Upper lobe of right lung (tissue), 1 donor: Measurements from ENCODE around the gene KANK2. TPM values are rescaled to one million over a fixed set of nuclear protein-coding genes. Genes with fewer than 3 reads are reported as not detected.
"Not testable (repeated sequence)": the region's sequence is repeated elsewhere in the genome, so short reads cannot be mapped to it uniquely, and the experiment has no call there.

Experiments
- ATAC-seq: fragments of 200-7000 bp; cut with Tn5 transposase; one replicate; pipeline ENCODE4 v1.9.1; 2020; ENCODE audit warnings: mild to moderate bottlenecking, moderate library complexity
- DNase-seq: peaks from one replicate; pipeline ENCODE4 v3.0.0-alpha.2; 2020
- H3K27ac ChIP-seq: fragments of 200-600 bp; one replicate; pipeline ENCODE4 v1.8.0; 2022
- H3K27me3 ChIP-seq: fragments of 200-600 bp; one replicate; pipeline ENCODE4 v1.8.0; 2022; ENCODE audit warnings: mild to moderate bottlenecking
- H3K36me3 ChIP-seq: fragments of 200-600 bp; one replicate; pipeline ENCODE4 v1.8.0; 2022
- H3K4me1 ChIP-seq: fragments of 200-600 bp; one replicate; pipeline ENCODE4 v1.8.0; 2022
- H3K4me3 ChIP-seq: fragments of 200-600 bp; one replicate; pipeline ENCODE4 v1.8.0; 2022; ENCODE audit warnings: mild to moderate bottlenecking
- H3K9me3 ChIP-seq: fragments of 200-600 bp; one replicate; pipeline ENCODE4 v1.8.0; 2022
- intact Hi-C: fragments of 100-400 bp; cut with DNase I; formaldehyde crosslinking; loops from one replicate; pipeline ENCODE4 v1.11.0; 2022
- total RNA-seq: library from RNA; stranded (reverse); fragmentation: NEBNext Ultra II Directional; extraction: Animal tissue kit (Norgen Biotek cat#: 25700); gene quantifications from one replicate; pipeline ENCODE4 v1.2.1, GENCODE V29; 2021
- TF ChIP-seq, protein P1 (sequence below): fragments of 200-600 bp; IDR thresholded peaks from one replicate; pipeline ENCODE4 v1.8.0; 2022; ENCODE audit warnings: antibody characterized with exemption
- donor health status: DM: no; HTN: yes; CAD: no; lungs with severe emphysema.

Gene KANK2
- total RNA-seq, 1 donor from 2014 or later, result 268 TPM

DNA sequence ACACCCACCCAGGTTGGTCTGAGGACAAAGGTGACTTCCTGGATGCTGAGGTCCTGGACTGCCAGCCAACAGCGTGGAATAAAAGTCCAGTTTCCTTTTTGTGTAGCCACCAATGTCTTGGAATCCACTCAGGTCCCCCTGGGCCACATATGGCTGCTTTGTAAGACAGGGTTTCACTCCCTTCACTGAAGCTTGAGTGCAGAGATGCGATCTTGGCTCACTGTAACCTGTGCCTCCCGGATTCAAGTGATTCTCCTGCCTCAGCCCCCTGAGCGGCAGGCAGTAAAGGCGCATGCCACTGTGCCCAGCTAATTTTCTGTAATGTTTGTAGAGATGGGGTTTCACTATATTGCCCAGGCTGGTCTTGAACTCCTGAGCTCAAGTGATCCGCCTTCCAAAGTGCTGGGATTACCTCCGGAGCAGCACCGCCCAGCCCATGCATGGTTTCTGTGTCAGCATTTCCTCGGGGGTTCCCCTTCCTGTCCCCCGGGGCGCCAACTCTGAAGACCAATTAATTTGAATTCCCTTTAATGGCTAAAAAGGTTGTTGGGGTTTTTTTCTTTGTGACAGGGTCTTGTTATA, 17.5 kb downstream of the KANK2 start:
- Histone ChIP-seq H3K4me3 (no peak overlapping the region), H3K27ac (peak overlapping the region; percentile 24), H3K36me3 (peaks cover 63% of the 10 kb centered on the region), H3K9me3 (no peaks in the 10 kb centered on the region), H3K4me1 (peaks cover 8% of the 10 kb centered on the region), H3K27me3 (no peaks in the 10 kb centered on the region)
- TF ChIP-seq, protein P1, sequence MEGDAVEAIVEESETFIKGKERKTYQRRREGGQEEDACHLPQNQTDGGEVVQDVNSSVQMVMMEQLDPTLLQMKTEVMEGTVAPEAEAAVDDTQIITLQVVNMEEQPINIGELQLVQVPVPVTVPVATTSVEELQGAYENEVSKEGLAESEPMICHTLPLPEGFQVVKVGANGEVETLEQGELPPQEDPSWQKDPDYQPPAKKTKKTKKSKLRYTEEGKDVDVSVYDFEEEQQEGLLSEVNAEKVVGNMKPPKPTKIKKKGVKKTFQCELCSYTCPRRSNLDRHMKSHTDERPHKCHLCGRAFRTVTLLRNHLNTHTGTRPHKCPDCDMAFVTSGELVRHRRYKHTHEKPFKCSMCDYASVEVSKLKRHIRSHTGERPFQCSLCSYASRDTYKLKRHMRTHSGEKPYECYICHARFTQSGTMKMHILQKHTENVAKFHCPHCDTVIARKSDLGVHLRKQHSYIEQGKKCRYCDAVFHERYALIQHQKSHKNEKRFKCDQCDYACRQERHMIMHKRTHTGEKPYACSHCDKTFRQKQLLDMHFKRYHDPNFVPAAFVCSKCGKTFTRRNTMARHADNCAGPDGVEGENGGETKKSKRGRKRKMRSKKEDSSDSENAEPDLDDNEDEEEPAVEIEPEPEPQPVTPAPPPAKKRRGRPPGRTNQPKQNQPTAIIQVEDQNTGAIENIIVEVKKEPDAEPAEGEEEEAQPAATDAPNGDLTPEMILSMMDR, result no peak
- no peak for DNase-seq
- intact Hi-C loops, result no loop called here
- ATAC-seq, result no peak

DNA sequence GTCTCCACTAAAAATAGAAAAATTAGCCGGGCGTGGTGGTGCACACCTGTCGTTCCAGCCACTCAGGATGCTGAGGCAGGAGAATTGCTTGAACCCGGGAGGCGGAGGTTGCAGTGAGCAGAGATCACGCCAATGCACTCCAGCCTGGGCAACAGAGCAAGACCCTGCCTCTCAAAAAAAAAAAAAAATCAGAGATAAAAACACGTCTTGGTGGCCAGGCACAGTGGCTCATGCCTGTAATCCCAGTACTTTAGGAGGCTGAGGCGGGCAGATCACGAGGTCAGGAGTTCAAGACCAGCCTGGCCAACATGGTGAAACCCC, 18.2 kb downstream of the KANK2 start:
- H3K27ac ChIP-seq, H3K4me3 ChIP-seq, H3K9me3 ChIP-seq, intact Hi-C loops, DNase-seq, ATAC-seq, H3K27me3 ChIP-seq, H3K4me1 ChIP-seq: not testable (repeated sequence)
- peaks cover 65% of the 10 kb centered on the region for H3K36me3 ChIP-seq

DNA sequence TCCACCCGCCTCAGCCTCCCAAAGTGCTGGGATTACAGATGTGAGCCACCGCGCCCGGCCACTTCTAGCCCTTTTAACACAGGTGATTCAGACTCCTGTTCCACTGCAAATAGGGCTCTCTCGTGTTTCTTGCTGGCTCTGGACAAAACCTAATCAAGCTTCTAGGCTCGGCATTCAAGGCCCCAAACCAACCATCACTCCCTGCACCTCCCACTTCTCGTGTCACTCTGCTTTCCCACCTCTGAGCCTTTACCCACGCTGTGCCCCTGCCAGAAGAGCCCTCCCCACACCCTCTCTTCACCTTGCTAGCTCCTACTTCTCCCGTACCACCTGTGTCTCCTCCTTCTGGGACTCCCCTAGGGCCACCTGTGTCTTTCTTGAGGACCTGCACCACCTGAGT, 19.8 kb downstream of the KANK2 start:
- TF ChIP-seq, protein P1, result no peak
- Histone ChIP-seq H3K27ac (no peak overlapping the region), H3K9me3 (no peaks in the 10 kb centered on the region), H3K36me3 (peaks cover 74% of the 10 kb centered on the region), H3K27me3 (no peaks in the 10 kb centered on the region), H3K4me1 (no peaks in the 10 kb centered on the region), H3K4me3 (no peak overlapping the region)
- intact Hi-C loops, result no loop called here
- DNase-seq (no peak), ATAC-seq (no peak)

GRCh38 chr19:11176466-11177193, 20.7 kb downstream of the KANK2 start:
- no peak for DNase-seq
- peaks cover 78% of the 10 kb centered on the region for H3K36me3 ChIP-seq
- H3K4me3 ChIP-seq, result no peak overlapping the region
- TF ChIP-seq, protein P1, result no peak
- intact Hi-C loops, result no loop called here
- no peaks in the 10 kb centered on the region for H3K9me3 ChIP-seq
- H3K27ac ChIP-seq, result no peak overlapping the region
- H3K4me1 ChIP-seq, result no peaks in the 10 kb centered on the region
- ATAC-seq, result no peak
- no peaks in the 10 kb centered on the region for H3K27me3 ChIP-seq

GRCh38 chr19:11175920-11176319, 21.4 kb downstream of the KANK2 start:
- H3K27ac ChIP-seq, result no peak overlapping the region
- H3K4me3 ChIP-seq, result no peak overlapping the region
- ATAC-seq (no peak), DNase-seq (no peak)
- no peaks in the 10 kb centered on the region for H3K9me3 ChIP-seq
- TF ChIP-seq, protein P1, result no peak
- H3K36me3 ChIP-seq, result peaks cover 85% of the 10 kb centered on the region
- peaks cover under 1% of the 10 kb centered on the region for H3K4me1 ChIP-seq
- intact Hi-C loops, result no loop called here
- no peaks in the 10 kb centered on the region for H3K27me3 ChIP-seq

DNA sequence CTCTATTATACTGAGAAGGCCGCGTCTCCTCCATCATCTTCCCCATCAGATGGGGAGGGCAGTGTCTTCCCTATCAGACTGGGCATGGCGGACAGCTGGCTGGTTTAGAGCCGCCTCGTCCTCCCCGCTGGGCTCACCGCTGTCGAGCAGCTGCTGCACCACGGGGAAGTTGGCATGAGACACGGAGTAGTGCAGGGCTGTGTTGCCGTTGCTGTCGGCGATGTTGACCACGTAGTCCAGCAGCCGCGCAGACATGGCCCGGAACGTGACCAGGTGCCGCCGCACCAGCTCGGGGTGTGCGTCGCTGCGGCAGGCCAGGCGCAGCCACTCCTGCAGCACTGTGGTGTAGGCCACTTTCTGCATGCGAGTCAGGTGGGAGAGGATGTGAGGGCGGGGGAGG, 23.0 kb downstream of the KANK2 start:
- TF ChIP-seq, protein P1, result no peak
- intact Hi-C loops, result no loop called here
- Histone ChIP-seq H3K4me1 (peaks cover 4% of the 10 kb centered on the region), H3K27ac (no peak overlapping the region), H3K27me3 (no peaks in the 10 kb centered on the region), H3K36me3 (peaks cover 94% of the 10 kb centered on the region), H3K9me3 (no peaks in the 10 kb centered on the region), H3K4me3 (no peak overlapping the region)
- DNase-seq (no peak), ATAC-seq (no peak)
